ENCODE data around the gene JMJD1C.

DNA sequence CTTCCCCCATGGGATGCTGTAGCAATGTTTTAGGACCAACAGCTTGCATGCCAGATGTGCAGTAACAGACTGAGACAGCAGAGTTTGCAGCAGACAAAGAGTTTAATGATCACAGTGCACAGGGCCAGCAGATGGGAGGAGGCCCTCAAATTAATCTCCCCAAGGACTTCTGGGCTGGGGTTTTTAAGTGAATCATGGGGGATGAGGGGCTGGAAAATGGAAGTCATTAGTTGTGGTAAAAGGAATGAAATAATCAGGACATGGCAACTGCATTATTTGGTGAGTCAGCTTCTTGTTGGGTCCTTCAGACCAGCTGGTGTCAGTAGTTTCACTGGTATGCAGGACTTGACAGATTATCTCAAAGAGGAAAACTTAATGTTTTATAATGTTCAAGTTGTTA, 345.2 kb downstream of the JMJD1C start:
- TF ChIP-seq, protein P1, sequence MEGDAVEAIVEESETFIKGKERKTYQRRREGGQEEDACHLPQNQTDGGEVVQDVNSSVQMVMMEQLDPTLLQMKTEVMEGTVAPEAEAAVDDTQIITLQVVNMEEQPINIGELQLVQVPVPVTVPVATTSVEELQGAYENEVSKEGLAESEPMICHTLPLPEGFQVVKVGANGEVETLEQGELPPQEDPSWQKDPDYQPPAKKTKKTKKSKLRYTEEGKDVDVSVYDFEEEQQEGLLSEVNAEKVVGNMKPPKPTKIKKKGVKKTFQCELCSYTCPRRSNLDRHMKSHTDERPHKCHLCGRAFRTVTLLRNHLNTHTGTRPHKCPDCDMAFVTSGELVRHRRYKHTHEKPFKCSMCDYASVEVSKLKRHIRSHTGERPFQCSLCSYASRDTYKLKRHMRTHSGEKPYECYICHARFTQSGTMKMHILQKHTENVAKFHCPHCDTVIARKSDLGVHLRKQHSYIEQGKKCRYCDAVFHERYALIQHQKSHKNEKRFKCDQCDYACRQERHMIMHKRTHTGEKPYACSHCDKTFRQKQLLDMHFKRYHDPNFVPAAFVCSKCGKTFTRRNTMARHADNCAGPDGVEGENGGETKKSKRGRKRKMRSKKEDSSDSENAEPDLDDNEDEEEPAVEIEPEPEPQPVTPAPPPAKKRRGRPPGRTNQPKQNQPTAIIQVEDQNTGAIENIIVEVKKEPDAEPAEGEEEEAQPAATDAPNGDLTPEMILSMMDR (conservative IDR thresholded peaks at IDR 0.05; ENCODE audit: low read length): no peak
- no peak for TF ChIP-seq EZH2phosphoT487 (IDR thresholded peaks at IDR 0.05; ENCODE audit: borderline replicate concordance, low read depth, low read length)
